HCT116 (cell line): ENCODE data around the gene ATAD5.

Source experiments
- EZH2 ChIP-seq: fragments of 200-600 bp; sonication (generic); IDR thresholded peaks from 2 replicates; pipeline ENCODE4 v1.6.1; 2017; ENCODE audit warnings: antibody characterized with exemption, mixed run types
- JUND ChIP-seq: IDR thresholded peaks from 2 replicates; pipeline ENCODE4 v1.6.1; 2012
- MAX ChIP-seq: IDR thresholded peaks from 2 replicates; pipeline ENCODE4 v1.6.1; 2012
- POLR2A ChIP-seq: IDR thresholded peaks from 2 replicates; pipeline ENCODE4 v1.7.0; 2011; ENCODE audit warnings: borderline replicate concordance; ENCODE audit not compliant: insufficient read depth, insufficient read length; ENCODE audit errors: extremely low read depth
- SP1 ChIP-seq: IDR thresholded peaks from 2 replicates; pipeline ENCODE4 v1.6.1; 2012; ENCODE audit warnings: low read depth
- TF ChIP-seq, protein P1 (sequence below), 3 experiments: fragments of 200-600 bp in 1 of 3; sonication (generic) in 1 of 3; IDR thresholded peaks in 2 of 3; conservative IDR thresholded peaks in 1 of 3; 2 replicates each; pipeline ENCODE4 v1.5.1; 2012 to 2017; ENCODE audit warnings: low read depth in 2 of 3, low read length in 2 of 3, antibody characterized with exemption in 1 of 3, borderline replicate concordance in 1 of 3, control low read depth in 1 of 3, mild to moderate bottlenecking in 1 of 3, mixed read lengths in 1 of 3, mixed run types in 1 of 3, moderate library complexity in 1 of 3; ENCODE audit not compliant: insufficient read depth in 1 of 3

- no peak for TF ChIP-seq POLR2A
- TF ChIP-seq, protein P1, sequence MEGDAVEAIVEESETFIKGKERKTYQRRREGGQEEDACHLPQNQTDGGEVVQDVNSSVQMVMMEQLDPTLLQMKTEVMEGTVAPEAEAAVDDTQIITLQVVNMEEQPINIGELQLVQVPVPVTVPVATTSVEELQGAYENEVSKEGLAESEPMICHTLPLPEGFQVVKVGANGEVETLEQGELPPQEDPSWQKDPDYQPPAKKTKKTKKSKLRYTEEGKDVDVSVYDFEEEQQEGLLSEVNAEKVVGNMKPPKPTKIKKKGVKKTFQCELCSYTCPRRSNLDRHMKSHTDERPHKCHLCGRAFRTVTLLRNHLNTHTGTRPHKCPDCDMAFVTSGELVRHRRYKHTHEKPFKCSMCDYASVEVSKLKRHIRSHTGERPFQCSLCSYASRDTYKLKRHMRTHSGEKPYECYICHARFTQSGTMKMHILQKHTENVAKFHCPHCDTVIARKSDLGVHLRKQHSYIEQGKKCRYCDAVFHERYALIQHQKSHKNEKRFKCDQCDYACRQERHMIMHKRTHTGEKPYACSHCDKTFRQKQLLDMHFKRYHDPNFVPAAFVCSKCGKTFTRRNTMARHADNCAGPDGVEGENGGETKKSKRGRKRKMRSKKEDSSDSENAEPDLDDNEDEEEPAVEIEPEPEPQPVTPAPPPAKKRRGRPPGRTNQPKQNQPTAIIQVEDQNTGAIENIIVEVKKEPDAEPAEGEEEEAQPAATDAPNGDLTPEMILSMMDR (IDR thresholded peaks at IDR 0.05 in 2 of 3, conservative IDR thresholded peaks at IDR 0.05 in 1 of 3; ENCODE audit: borderline replicate concordance in 1 of 3, insufficient read depth in 1 of 3, low read depth in 2 of 3, low read length in 2 of 3), result no peak
- no peak for TF ChIP-seq EZH2
- no peak for TF ChIP-seq MAX
- TF ChIP-seq JUND, result no peak
- TF ChIP-seq SP1, result no peak
Observed at GRCh38 chr17:30917050-30917449, 85.3 kb downstream of the ATAD5 start.
